Measurements from ENCODE around the gene CAMTA1. TPM values are rescaled to one million over a fixed set of nuclear protein-coding genes. Genes with fewer than 3 reads are reported as not detected.

Gene CAMTA1
- total and polyA plus RNA-seq, 2 experiments from 2014 or later, result 89.0 to 145 TPM

DNA sequence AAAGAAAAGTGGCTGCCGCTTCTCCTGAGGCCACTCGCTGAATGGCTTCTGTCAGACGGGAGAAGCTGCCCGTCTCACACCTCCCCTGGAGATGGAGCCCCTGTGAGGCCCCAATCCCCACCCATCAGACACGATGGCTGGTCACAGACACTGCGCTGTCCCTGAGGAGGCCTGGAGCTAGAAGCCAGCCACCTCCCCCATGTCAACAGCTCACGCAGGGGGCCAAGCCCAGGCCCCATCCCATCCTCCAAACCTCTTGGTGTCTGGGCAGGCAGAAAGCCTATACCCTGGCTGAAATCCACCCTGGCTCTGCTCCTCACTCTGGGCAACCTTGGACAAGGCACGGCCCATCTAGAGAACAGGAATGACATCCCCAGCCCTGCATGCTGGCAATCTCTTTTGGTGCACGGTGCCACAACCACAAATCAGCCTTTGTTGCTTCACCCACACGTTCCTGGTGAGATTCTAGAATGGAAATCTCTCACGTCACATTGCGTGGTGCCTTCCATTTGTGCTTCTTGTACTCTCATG, 711.9 kb downstream of the CAMTA1 start:
- Histone ChIP-seq H3K36me3 (replicated peaks; ENCODE audit: insufficient read depth, low read depth) (no peaks in the 10 kb centered on the region), H3K27ac (no peak overlapping the region), H4K20me1 (ENCODE audit: insufficient read depth, poor library complexity, severe bottlenecking) (no peaks in the 10 kb centered on the region), H3K27me3 (no peaks in the 10 kb centered on the region), H3K4me3 (no peak overlapping the region), H3K9me3 (ENCODE audit: low read depth) (no peaks in the 10 kb centered on the region), H3K4me2 (no peak overlapping the region), H3K9me2 (replicated peaks; ENCODE audit: insufficient read depth) (no peaks in the 10 kb centered on the region), H2AFZ (no peak overlapping the region), H3K4me1 (ENCODE audit: insufficient read depth) (peaks cover 7% of the 10 kb centered on the region), H3K79me2 (no peaks in the 10 kb centered on the region)
- TF ChIP-seq EZH2 (IDR thresholded peaks at IDR 0.05; ENCODE audit: borderline replicate concordance) (no peak), EZH2phosphoT487 (IDR thresholded peaks at IDR 0.05; ENCODE audit: low read depth, severe bottlenecking, unreplicated experiment) (no peak)
- TF ChIP-seq, protein P1, sequence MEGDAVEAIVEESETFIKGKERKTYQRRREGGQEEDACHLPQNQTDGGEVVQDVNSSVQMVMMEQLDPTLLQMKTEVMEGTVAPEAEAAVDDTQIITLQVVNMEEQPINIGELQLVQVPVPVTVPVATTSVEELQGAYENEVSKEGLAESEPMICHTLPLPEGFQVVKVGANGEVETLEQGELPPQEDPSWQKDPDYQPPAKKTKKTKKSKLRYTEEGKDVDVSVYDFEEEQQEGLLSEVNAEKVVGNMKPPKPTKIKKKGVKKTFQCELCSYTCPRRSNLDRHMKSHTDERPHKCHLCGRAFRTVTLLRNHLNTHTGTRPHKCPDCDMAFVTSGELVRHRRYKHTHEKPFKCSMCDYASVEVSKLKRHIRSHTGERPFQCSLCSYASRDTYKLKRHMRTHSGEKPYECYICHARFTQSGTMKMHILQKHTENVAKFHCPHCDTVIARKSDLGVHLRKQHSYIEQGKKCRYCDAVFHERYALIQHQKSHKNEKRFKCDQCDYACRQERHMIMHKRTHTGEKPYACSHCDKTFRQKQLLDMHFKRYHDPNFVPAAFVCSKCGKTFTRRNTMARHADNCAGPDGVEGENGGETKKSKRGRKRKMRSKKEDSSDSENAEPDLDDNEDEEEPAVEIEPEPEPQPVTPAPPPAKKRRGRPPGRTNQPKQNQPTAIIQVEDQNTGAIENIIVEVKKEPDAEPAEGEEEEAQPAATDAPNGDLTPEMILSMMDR (IDR thresholded peaks at IDR 0.05; ENCODE audit: poor library complexity), result no peak
- no peak for DNase-seq (ENCODE audit: low spot score)
- 82% methylated on average over 12 of the region's 12 CpGs for WGBS (ENCODE audit: low lambda C conversion rate, missing lambda C conversion rate)

DNA sequence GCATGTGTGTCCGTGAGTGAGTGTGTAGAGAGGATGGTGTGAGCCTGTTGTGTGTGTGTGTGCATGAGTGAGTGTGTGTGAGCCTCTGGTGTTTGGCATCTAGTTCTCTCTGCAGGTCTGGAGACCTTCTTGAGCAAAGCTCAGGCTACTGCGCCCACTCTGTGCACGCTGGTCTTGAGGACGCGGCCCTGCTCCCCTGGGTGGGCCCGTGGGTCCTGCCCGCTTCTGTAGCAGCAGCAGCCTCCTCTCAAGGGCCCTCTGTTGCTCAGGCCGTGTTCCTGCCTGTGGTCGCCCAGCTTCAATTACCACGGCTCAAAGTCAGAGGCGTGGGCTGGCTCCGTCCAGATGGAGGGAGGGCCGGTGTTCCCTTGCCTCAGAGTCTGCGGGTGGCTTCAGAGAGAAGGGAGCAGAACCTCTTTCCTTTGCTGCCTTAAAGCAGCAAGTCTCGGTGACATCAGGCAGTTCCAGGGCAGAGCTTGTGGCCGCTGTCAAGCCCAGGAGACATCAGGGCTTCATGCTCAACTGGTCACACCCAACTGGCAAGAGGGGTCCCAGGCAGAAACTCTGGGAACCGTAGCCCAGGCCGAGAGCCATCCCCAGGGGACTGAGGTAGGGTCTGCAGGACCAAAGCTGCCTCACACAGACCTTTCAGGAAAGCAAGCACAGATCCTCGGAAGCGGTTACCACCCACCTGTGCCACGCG, 715.3 kb downstream of the CAMTA1 start:
- 93% methylated on average over 21 of the region's 22 CpGs for WGBS (ENCODE audit: low lambda C conversion rate, missing lambda C conversion rate)
- Histone ChIP-seq H3K79me2 (no peaks in the 10 kb centered on the region), H3K9me2 (replicated peaks; ENCODE audit: insufficient read depth) (no peaks in the 10 kb centered on the region)

DNA sequence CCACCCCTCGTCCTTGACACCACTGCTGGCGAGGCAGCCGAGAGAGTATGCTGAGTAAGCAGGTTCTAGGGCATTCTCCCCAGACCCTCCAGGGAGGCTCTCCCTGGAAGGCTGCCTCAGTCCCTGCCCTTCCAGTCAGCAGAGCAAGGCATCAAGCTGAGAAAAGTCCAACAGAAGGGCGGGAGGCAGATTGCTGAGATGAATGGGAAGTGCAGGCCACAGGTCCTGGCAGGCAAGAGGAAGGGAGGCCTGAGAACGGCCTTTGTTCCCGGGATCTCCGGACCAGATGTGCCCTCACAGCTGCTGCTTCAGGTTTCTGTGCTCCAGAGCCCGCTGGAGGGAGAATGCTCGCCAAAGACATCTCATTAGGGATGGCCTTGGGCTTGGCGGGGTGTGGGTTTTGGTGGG, 715.8 kb downstream of the CAMTA1 start:
- Histone ChIP-seq H3K27me3 (no peaks in the 10 kb centered on the region), H3K4me2 (no peak overlapping the region), H3K9me2 (replicated peaks; ENCODE audit: insufficient read depth) (no peaks in the 10 kb centered on the region), H3K27ac (no peak overlapping the region), H3K9me3 (ENCODE audit: low read depth) (no peaks in the 10 kb centered on the region), H3K4me3 (no peak overlapping the region), H3K4me1 (ENCODE audit: insufficient read depth) (peaks cover 10% of the 10 kb centered on the region), H4K20me1 (ENCODE audit: insufficient read depth, poor library complexity, severe bottlenecking) (no peaks in the 10 kb centered on the region), H3K36me3 (replicated peaks; ENCODE audit: insufficient read depth, low read depth) (no peaks in the 10 kb centered on the region), H2AFZ (no peak overlapping the region), H3K79me2 (no peaks in the 10 kb centered on the region)
- no peak for DNase-seq (ENCODE audit: low spot score)
- TF ChIP-seq EZH2 (IDR thresholded peaks at IDR 0.05; ENCODE audit: borderline replicate concordance) (no peak), EZH2phosphoT487 (IDR thresholded peaks at IDR 0.05; ENCODE audit: low read depth, severe bottlenecking, unreplicated experiment) (no peak)
- TF ChIP-seq, protein P1 (IDR thresholded peaks at IDR 0.05; ENCODE audit: poor library complexity), result no peak
- 74% methylated on average over 10 of the region's 10 CpGs for WGBS (ENCODE audit: low lambda C conversion rate, missing lambda C conversion rate)

More for the DNA sequence above, 715.3 kb downstream of the CAMTA1 start:
- no peak overlapping the region for H3K4me2 ChIP-seq
- no peak overlapping the region for H3K27ac ChIP-seq
- H3K36me3 ChIP-seq (replicated peaks; ENCODE audit: insufficient read depth, low read depth), result no peaks in the 10 kb centered on the region
- peaks cover 10% of the 10 kb centered on the region for H3K4me1 ChIP-seq (ENCODE audit: insufficient read depth)
- no peaks in the 10 kb centered on the region for H3K9me3 ChIP-seq (ENCODE audit: low read depth)
- H3K4me3 ChIP-seq, result no peak overlapping the region
- H4K20me1 ChIP-seq (ENCODE audit: insufficient read depth, poor library complexity, severe bottlenecking), result no peaks in the 10 kb centered on the region
- H2AFZ ChIP-seq, result no peak overlapping the region
- H3K27me3 ChIP-seq, result no peaks in the 10 kb centered on the region
- TF ChIP-seq, protein P1 (IDR thresholded peaks at IDR 0.05; ENCODE audit: poor library complexity), result no peak
- TF ChIP-seq EZH2phosphoT487 (IDR thresholded peaks at IDR 0.05; ENCODE audit: low read depth, severe bottlenecking, unreplicated experiment) (no peak), EZH2 (IDR thresholded peaks at IDR 0.05; ENCODE audit: borderline replicate concordance) (no peak)
- no peak for DNase-seq (ENCODE audit: low spot score)

All from hepatocyte (in vitro differentiated cells).